Measurements from ENCODE around the gene GNAI3. TPM values are rescaled to one million over a fixed set of nuclear protein-coding genes. Genes with fewer than 3 reads are reported as not detected.
"Not testable (repeated sequence)": the region's sequence is repeated elsewhere in the genome, so short reads cannot be mapped to it uniquely, and the experiment has no call there.

The GNAI3 gene
- polyA plus RNA-seq, 12 donors = 6.2 to 10.7 (median 7.6) TPM; not detected in 1

DNA sequence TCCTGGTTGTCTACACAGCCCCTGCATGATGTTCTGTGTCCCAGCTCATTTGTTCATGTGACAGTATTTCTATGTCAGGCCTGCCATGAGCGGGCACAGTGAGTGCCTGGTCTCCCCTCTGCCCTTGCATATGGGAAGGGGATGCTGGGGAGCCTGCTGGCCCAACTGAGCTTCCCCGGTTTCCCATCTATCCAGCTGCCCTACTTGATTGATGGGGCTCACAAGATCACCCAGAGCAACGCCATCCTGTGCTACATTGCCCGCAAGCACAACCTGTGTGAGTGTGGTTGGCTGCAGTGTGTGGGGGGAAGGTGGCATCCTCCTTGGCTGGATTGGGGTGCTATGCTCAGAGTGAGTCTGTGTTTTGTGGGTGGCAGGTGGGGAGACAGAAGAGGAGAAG is 109.0 kb downstream of the GNAI3 start:
- no peak for DNase-seq

DNA sequence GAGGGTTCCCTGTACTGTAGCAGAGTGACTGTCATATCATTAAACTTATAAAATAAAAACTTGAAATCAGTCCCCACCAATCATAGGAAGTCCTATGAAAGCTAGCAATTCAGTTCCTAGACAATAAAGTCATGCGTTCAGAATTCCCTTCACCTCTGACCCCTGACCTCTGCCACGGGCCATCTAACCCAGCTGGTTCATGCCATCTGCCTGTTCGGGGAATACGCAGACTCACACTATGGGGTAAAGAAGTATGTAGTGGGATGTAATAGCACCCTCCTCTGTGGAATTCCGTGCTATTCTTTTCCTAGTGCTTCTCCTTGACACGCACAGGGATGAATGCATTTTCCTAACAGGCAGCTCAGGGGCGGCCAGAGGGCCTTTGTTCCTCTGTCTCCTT is 109.6 kb downstream of the GNAI3 start:
- DNase-seq = no peak

DNA sequence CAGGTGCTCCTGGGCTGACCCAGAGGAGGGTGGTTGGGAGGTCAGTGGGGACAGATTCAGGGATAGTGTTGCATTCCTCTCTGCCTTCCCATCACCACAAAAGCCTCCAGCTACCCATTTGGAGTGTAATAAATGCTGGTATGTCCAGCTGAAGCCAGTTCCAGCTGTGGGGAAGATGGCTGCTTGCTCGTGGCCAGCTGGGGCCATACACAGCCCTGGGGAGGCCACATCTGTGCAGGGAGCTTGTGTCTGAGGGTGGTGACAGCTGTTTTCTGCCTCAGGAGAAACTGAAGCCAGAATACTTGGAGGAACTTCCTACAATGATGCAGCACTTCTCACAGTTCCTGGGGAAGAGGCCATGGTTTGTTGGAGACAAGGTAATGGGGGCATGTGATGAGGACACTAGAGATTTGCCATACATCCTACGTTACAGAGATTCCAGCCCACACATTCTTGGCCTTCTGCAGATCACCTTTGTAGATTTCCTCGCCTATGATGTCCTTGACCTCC is 110.2 kb downstream of the GNAI3 start:
- DNase-seq = no peak

DNA sequence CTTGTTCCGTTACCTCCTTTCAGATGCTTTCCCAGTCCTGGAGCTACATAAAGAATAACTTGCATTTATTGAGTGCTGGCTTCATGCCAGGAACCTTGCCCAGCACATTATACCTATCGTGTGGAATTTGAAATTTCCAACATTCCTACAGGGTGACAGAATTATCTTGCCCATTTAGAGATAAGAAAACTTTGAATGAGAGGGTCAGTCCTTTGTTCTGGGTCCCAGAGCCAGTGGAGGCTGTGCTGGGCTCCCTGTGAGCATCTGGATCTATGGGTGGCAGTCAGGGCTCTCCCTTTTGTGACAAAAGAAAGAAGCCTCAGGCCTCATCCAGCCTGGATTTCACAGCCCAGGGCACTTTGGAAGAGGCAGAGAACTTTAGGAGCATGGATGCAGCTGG is 110.7 kb downstream of the GNAI3 start:
- no peak for DNase-seq

DNA sequence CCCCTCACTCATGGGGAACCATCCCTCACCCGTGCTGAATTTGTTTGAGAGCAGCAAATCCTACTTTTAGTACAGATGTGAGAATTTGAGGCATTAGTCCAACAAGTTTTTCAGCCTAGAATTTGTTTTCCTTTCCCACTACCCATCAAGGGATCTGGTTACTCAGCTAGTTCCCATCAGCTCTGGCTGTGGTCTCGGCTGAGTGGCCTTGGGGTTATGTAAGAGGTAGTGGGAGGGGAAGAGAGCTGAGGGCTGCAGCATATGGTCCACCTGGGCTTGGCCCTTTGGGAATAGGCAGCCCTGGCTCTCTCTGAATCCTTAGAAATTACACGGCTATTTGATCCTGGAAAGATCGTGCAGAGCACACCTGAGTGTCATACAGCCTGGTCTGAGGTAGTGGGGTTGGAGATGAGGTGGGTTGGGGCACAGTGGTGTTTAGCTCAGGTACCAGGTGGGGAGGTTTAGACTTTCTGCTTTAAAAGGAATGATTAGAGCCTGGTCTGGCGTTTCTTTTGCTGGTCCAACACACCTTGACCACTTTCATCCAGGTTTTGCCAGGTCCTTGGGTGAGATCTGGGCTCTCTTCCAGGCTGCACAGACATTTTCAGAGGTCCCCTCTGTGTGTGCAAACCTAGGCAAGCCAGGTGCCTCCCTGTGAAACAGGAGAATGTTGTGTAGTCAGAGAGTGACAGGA is 111.7 kb downstream of the GNAI3 start:
- no peak for DNase-seq

DNA sequence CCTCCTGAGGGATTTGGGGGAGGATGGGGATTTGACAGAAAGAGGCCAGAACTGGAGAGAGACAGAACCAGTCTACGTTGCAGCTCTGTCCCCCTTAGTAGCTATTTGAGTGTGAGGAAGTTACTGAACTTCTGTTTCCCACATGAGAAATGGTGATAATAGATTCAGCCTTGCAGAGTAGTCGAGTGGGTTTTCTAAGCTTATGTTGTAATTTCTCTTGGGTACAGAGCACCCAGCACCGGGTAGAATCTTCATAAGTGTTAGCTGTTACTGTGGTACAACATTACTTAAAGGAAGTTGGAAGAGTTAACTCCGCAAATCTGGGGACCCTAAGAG is 112.2 kb downstream of the GNAI3 start:
- DNase-seq = not testable (repeated sequence)

DNA sequence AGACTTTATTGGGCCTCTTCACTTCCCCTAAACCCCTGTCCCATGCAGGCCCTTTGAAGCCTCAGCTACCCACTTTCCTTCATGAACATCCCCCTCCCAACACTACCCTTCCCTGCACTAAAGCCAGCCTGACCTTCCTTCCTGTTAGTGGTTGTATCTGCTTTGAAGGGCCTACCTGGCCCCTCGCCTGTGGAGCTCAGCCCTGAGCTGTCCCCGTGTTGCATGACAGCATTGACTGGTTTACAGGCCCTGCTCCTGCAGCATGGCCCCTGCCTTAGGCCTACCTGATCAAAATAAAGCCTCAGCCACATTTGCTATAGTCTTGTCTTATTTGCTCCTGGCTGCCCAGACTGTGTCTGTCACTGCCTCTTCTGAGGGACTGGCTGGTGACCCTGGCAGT is 113.0 kb downstream of the GNAI3 start:
- DNase-seq = no peak

DNA sequence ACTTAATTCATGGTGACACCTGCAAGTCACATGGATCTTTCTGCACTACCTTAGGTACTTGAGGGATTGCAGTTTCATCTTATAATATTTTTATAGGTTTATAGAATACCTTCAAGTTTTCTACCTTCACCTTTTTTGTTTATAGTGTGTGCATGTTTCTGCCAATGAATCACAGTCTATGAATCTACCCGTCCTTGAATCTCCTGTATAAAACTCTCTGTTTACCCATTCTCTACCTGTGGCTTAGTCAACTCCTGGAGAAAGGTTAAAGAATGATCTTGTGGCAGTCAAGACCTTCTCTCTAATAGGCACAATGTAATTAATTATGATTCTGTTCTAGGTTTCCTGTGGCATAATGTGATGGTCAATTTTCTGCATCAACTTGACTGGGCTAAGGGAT is 116.3 kb downstream of the GNAI3 start:
- no peak for DNase-seq

DNA sequence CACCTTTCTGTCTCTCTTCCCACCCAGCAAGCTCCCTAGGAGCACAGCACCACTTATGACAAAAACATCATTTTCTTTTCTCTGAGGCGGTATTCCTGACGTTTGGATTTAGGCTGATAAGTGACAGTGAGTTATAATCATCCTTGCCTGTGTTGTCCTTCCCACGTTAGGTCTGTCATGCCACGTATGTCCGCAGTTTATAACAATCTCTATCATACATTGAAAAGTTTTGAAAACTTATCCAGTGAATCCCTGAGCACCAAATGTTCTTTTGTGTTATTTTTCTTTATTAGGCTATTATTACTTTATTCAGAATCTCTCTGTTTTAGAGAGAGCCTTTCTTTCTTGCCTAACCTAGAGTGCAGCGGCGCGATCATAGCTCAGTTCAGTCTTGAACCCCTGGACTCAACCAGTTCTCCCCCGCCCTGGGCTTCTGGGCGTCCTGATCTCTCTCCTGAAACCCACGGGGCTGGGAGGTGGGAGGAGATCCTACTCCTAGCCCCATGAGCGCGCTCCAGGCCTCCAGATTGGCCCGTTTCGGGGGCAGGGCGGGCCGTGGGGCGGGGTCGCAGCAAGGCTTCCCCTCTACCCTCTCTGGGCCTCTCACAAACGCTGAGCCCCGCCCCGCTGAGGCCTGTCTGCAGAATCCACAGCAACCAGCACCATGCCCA is 119.2 kb downstream of the GNAI3 start, which contains the start of gene GSTM2:
GSTM2 (plus strand) TSS at position 606 of the 671 bp plus-strand sequence; CDS start at position 665, 59 bp downstream.
- DNase-seq = peak; percentile 94

Other genes starting within 250 kb of the GNAI3 start
- gene MYBPHL, start 241.6 kb upstream of the GNAI3 start, polyA plus RNA-seq (ENCODE audit: insufficient read length in 12 of 12) = 1 to 10 TPM in 3 of 12 donors, under 1 TPM in 7, not detected in 2; 0.26 to 1.3 (median 0.55) TPM
- 10 to 100 TPM in 11 of 12 donors, not detected in 1; 20.0 to 42.1 (median 34.6) TPM for gene SORT1, start 150.7 kb upstream of the GNAI3 start, polyA plus RNA-seq (ENCODE audit: insufficient read length in 12 of 12)
- gene PSMA5, start 122.2 kb upstream of the GNAI3 start, polyA plus RNA-seq (ENCODE audit: insufficient read length in 12 of 12) = 10 to 100 TPM in 11 of 12 donors, not detected in 1; 32.0 to 84.2 (median 70.4) TPM
- 100 to 1,000 TPM in 11 of 12 donors, 10 to 100 TPM in 1; 64.4 to 356 (median 243) TPM for gene SYPL2, start 82.1 kb upstream of the GNAI3 start, polyA plus RNA-seq (ENCODE audit: insufficient read length in 12 of 12)
- gene ATXN7L2, start 64.7 kb upstream of the GNAI3 start, polyA plus RNA-seq (ENCODE audit: insufficient read length in 12 of 12) = 10 to 100 TPM in 10 of 12 donors, 1 to 10 TPM in 1, not detected in 1; 9.3 to 30.9 (median 21.0) TPM
- 10 to 100 TPM in 4 of 12 donors, 1 to 10 TPM in 7, not detected in 1; 6.9 to 13.9 (median 9.4) TPM for gene CYB561D1, start 54.5 kb upstream of the GNAI3 start, polyA plus RNA-seq (ENCODE audit: insufficient read length in 12 of 12)
- 10 to 100 TPM in 8 of 12 donors, 1 to 10 TPM in 3, not detected in 1; 4.1 to 16.8 (median 12.4) TPM for gene AMIGO1, start 38.9 kb upstream of the GNAI3 start, polyA plus RNA-seq (ENCODE audit: insufficient read length in 12 of 12)
- 1 to 10 TPM in 10 of 12 donors, not detected in 2; 1.6 to 3.6 (median 2.2) TPM for gene GPR61, start 8.7 kb upstream of the GNAI3 start, polyA plus RNA-seq (ENCODE audit: insufficient read length in 12 of 12)
- gene GNAT2, start 71.0 kb downstream of the GNAI3 start, polyA plus RNA-seq (ENCODE audit: insufficient read length in 12 of 12) = not detected
- 10 to 100 TPM in 11 of 12 donors, not detected in 1; 22.1 to 54.9 (median 33.5) TPM for gene AMPD2, start 71.2 kb downstream of the GNAI3 start, polyA plus RNA-seq (ENCODE audit: insufficient read length in 12 of 12)
- 10 to 100 TPM in 11 of 12 donors, not detected in 1; 12.2 to 26.8 (median 18.9) TPM for gene GSTM4, start 107.5 kb downstream of the GNAI3 start, polyA plus RNA-seq (ENCODE audit: insufficient read length in 12 of 12)
- 100 to 1,000 TPM in 11 of 12 donors, not detected in 1; 122 to 195 (median 169) TPM for gene GSTM2, start 119.4 kb downstream of the GNAI3 start, polyA plus RNA-seq (ENCODE audit: insufficient read length in 12 of 12)
- gene GSTM1, start 139.2 kb downstream of the GNAI3 start, polyA plus RNA-seq (ENCODE audit: insufficient read length in 12 of 12) = 10 to 100 TPM in 6 of 12 donors, 1 to 10 TPM in 2, under 1 TPM in 3, not detected in 1; 0.39 to 89.9 (median 48.3) TPM
- 10 to 100 TPM in 11 of 12 donors, not detected in 1; 10.2 to 32.5 (median 24.9) TPM for gene GSTM5, start 163.6 kb downstream of the GNAI3 start, polyA plus RNA-seq (ENCODE audit: insufficient read length in 12 of 12)
- gene GSTM3, start 192.4 kb downstream of the GNAI3 start, polyA plus RNA-seq (ENCODE audit: insufficient read length in 12 of 12) = 10 to 100 TPM in 11 of 12 donors, not detected in 1; 17.8 to 60.4 (median 38.3) TPM
- 10 to 100 TPM in 1 of 12 donors, under 1 TPM in 3, not detected in 8; 0.05 to 15.0 (median 0.31) TPM for gene EPS8L3, start 215.3 kb downstream of the GNAI3 start, polyA plus RNA-seq (ENCODE audit: insufficient read length in 12 of 12)